HG03442 (cell line): ENCODE measurements around the gene FAN1.

Experiments
- ATAC-seq: cut with Tn5 transposase; IDR thresholded peaks from one replicate; pipeline ENCODE4 v1.9.1; 2021; ENCODE audit warnings: mild to moderate bottlenecking, moderate library complexity; ENCODE audit not compliant: unreplicated experiment

The FAN1 gene

GRCh38 chr15:30954674-30955073 is 51.0 kb downstream of the FAN1 start:
- ATAC-seq = no peak

- ATAC-seq = no peak
These were observed 52.8 kb downstream of the FAN1 start for GRCh38 chr15:30956216-30957124.

- no peak for ATAC-seq
These were observed 54.5 kb downstream of the FAN1 start for GRCh38 chr15:30958219-30958618.

- ATAC-seq = no peak
These were observed 58.4 kb downstream of the FAN1 start for GRCh38 chr15:30962079-30962478.

GRCh38 chr15:30962659-30963058 is 58.9 kb downstream of the FAN1 start:
- no peak for ATAC-seq

- ATAC-seq = no peak
These were observed 60.0 kb downstream of the FAN1 start for GRCh38 chr15:30963681-30964080.

- ATAC-seq = no peak
These were observed 66.0 kb downstream of the FAN1 start for GRCh38 chr15:30969724-30970123.

- ATAC-seq = no peak
These were observed 69.7 kb downstream of the FAN1 start for GRCh38 chr15:30973379-30973778.

- no peak for ATAC-seq
These were observed 70.4 kb downstream of the FAN1 start for GRCh38 chr15:30974112-30974511.

- ATAC-seq = no peak
These were observed 74.6 kb downstream of the FAN1 start for GRCh38 chr15:30978328-30978727.

GRCh38 chr15:30979457-30979856 is 75.7 kb downstream of the FAN1 start:
- ATAC-seq = no peak

- no peak for ATAC-seq
These were observed 80.4 kb downstream of the FAN1 start for GRCh38 chr15:30984118-30984517.

GRCh38 chr15:30984542-30984941 is 80.8 kb downstream of the FAN1 start:
- ATAC-seq = no peak

GRCh38 chr15:30985081-30985531 is 81.4 kb downstream of the FAN1 start:
- ATAC-seq = no peak

GRCh38 chr15:30990036-30990435 is 86.3 kb downstream of the FAN1 start:
- ATAC-seq = no peak

- ATAC-seq = no peak
These were observed 86.9 kb downstream of the FAN1 start for GRCh38 chr15:30990446-30991254.

GRCh38 chr15:30991255-30992235 is 87.8 kb downstream of the FAN1 start, which contains the start of gene MTMR10:
MTMR10 (minus strand) TSS chr15:30991628; CDS start chr15:30991506, 122 bp downstream.
- ATAC-seq = peak; percentile 82

GRCh38 chr15:30992249-30992864 is 88.6 kb downstream of the FAN1 start:
- ATAC-seq = no peak
